H1 (cell line): Measurements from ENCODE around the gene ECI1. TPM values are rescaled to one million over a fixed set of nuclear protein-coding genes. Genes with fewer than 3 reads are reported as not detected.

Experiments
- ASH2L ChIP-seq: fragments of 200-600, 300-600 bp; sonication (generic); IDR thresholded peaks from one replicate; pipeline ENCODE4 v1.7.1; 2017; ENCODE audit warnings: low read length
- CBX8 ChIP-seq: fragments of 300-800, 300-1000 bp; sonication (generic); IDR thresholded peaks from 2 replicates; pipeline ENCODE4 v1.7.1; 2016; ENCODE audit warnings: low read depth, low read length, borderline replicate concordance
- CHD1 ChIP-seq: IDR thresholded peaks from 2 replicates; pipeline ENCODE4 v1.6.1; 2012; ENCODE audit warnings: low read depth, low read length, improper control_type of control experiment
- CTBP2 ChIP-seq: IDR thresholded peaks from 2 replicates; pipeline ENCODE4 v1.7.0; 2011; ENCODE audit warnings: borderline replicate concordance, mild to moderate bottlenecking, moderate library complexity, mixed read lengths, low read length; ENCODE audit not compliant: insufficient read depth, insufficient read length
- EZH2 ChIP-seq: fragments of 200-600 bp; sonication (generic); IDR thresholded peaks from 2 replicates; pipeline ENCODE4 v1.7.1; 2012; ENCODE audit warnings: low read depth, mild to moderate bottlenecking, moderate library complexity, low read length, inconsistent platforms; ENCODE audit not compliant: severe bottlenecking
- FOSL1 ChIP-seq: IDR thresholded peaks from 2 replicates; pipeline ENCODE4 v1.6.1; 2011; ENCODE audit warnings: mild to moderate bottlenecking, low read depth, low read length, moderate library complexity; ENCODE audit not compliant: insufficient read depth
- RNF2 ChIP-seq: fragments of 200-900, 300-1000 bp; sonication (generic); IDR thresholded peaks from 2 replicates; pipeline ENCODE4 v1.7.1; 2016; ENCODE audit warnings: borderline replicate concordance, low read depth, mild to moderate bottlenecking, antibody characterized with exemption, low read length; ENCODE audit not compliant: poor library complexity, severe bottlenecking; ENCODE audit errors: missing control alignments
- SP1 ChIP-seq: IDR thresholded peaks from 2 replicates; pipeline ENCODE4 v1.6.1; 2011; ENCODE audit warnings: low read depth, low read length
- polyA plus RNA-seq, 7 experiments: library from polyadenylated mRNA; depleted of rRNA in 3 of 7; stranded (reverse) in 5 of 7; unstranded in 2 of 7; fragments of >200 nt in 5 of 7; fragments of 200-250 nt in 2 of 7; gene quantifications; 1 replicate in 5 of 7; 2 replicates in 1 of 7; 4 replicates in 1 of 7; pipeline versions ENCODE4 v1.2.1 to v1.2.3, GENCODE V29; 2011 to 2013; ENCODE audit warnings: missing spikeins in 2 of 7, mixed read lengths in 2 of 7
- total RNA-seq: library from RNA; stranded (reverse); fragmentation: NEBNext Ultra II Directional; extraction: Animal tissue kit (Norgen Biotek cat#: 25700); gene quantifications from 2 replicates; pipeline ENCODE4 v1.2.1, GENCODE V29; 2021

The ECI1 gene
- total and polyA plus RNA-seq, 2 of the 8 experiments (the other 6 are each of a cell fraction or from before 2014, with no cell fraction given) = 79.5 to 151 TPM

- TF ChIP-seq CTBP2 (no peak), CHD1 (no peak), SP1 (no peak), CBX8 (no peak), RNF2 (no peak), EZH2 (no peak), ASH2L (no peak), FOSL1 (no peak)
Observed at GRCh38 chr16:2299121-2299914, 47.9 kb upstream of the ECI1 start (continued).
